HepG2 (cell line): ENCODE data around the gene MSANTD2. TPM values are rescaled to one million over a fixed set of nuclear protein-coding genes. Genes with fewer than 3 reads are reported as not detected.

Experiments used
- ATAC-seq: fragments of 200-7000 bp; cut with Tn5 transposase; 3 replicates; pipeline ENCODE4 v1.9.1; 2020; ENCODE audit warnings: mild to moderate bottlenecking, moderate library complexity
- BruUV-seq: library from RNA; stranded (reverse); fragments of 400-500 nt; replicated peaks from 2 replicates; lab custom pipeline; 2021; lab: Mats Ljungman, UMichigan
- CTCF ChIA-PET: fragments of 300-600 bp; formaldehyde crosslinking; extraction: SDS; loops from one replicate; lab custom pipeline; 2021; ENCODE audit warnings: low total read pairs, inconsistent platforms, low intra/inter-chr PET ratio; lab: Yijun Ruan, JAX
- POLR2A ChIA-PET: fragments of 350-600 bp; sonication (Branson Sonifier 250); formaldehyde crosslinking; loops from one replicate; lab custom pipeline; 2020; ENCODE audit warnings: antibody characterized with exemption, inconsistent platforms; lab: Yijun Ruan, JAX
- DNase-seq: peaks from one replicate; pipeline ENCODE4 v3.0.0-alpha.2; 2015; ENCODE audit warnings: low spot score
- FAIRE-seq: peaks from 3 replicates; lab custom pipeline; 2011; peaks lifted over from hg19 to GRCh38; lab: Jason Lieb, UNC
- H2AFZ ChIP-seq: one replicate; pipeline ENCODE4 v1.6.1; 2011; ENCODE audit warnings: low read length, inconsistent platforms
- H3K27ac ChIP-seq: fragments of 300-600 bp; 3 replicates; pipeline ENCODE4 v1.8.0; 2011; ENCODE audit warnings: mixed run types, mild to moderate bottlenecking, mixed read lengths, low read length, inconsistent platforms; ENCODE audit not compliant: insufficient read depth; ENCODE audit errors: extremely low read length
- H3K27me3 ChIP-seq, 2 experiments: fragments of 200-600 bp in 1 of 2; 2 replicates in 1 of 2; 3 replicates in 1 of 2; pipeline versions ENCODE4 v1.6.0 to v1.8.0; 2011; ENCODE audit warnings: low read length in 2 of 2, mild to moderate bottlenecking in 2 of 2, moderate library complexity in 2 of 2, inconsistent platforms in 1 of 2; ENCODE audit not compliant: insufficient read depth in 2 of 2, control insufficient read depth in 1 of 2
- H3K36me3 ChIP-seq, 2 experiments: fragments of 200-600 bp in 1 of 2; replicated peaks in 1 of 2; 2 replicates in 1 of 2; 3 replicates in 1 of 2; pipeline versions ENCODE4 v1.5.1 to v1.8.0; 2011; ENCODE audit warnings: low read length in 2 of 2, inconsistent platforms in 1 of 2; ENCODE audit not compliant: insufficient read depth in 2 of 2, control insufficient read depth in 1 of 2
- H3K4me1 ChIP-seq: 2 replicates; pipeline ENCODE4 v1.5.1; 2012; ENCODE audit warnings: low read length, inconsistent platforms; ENCODE audit not compliant: insufficient read depth
- H3K4me2 ChIP-seq: 2 replicates; pipeline ENCODE4 v1.6.0; 2011; ENCODE audit warnings: low read depth, low read length, inconsistent platforms
- H3K4me3 ChIP-seq, 3 experiments: fragments of 200-600 bp in 1 of 3; sonication (generic), shearing (Covaris generic) in 1 of 3; replicated peaks in 1 of 3; 2 replicates each; pipeline ENCODE4 v1.5.1; 2011 to 2016; ENCODE audit warnings: low read length in 3 of 3, inconsistent platforms in 2 of 3, low read depth in 2 of 3, mild to moderate bottlenecking in 2 of 3, control low read depth in 1 of 3, mixed read lengths in 1 of 3; ENCODE audit not compliant: insufficient read depth in 1 of 3
- H3K79me2 ChIP-seq: one replicate; pipeline ENCODE4 v1.6.1; 2011; ENCODE audit warnings: low read length, inconsistent platforms; ENCODE audit not compliant: insufficient read depth
- H3K9ac ChIP-seq: 2 replicates; pipeline ENCODE4 v1.6.0; 2011; ENCODE audit warnings: mild to moderate bottlenecking, low read depth, low read length, inconsistent platforms; ENCODE audit not compliant: insufficient read depth
- H3K9me3 ChIP-seq: 2 replicates; pipeline ENCODE4 v1.5.1; 2012; ENCODE audit warnings: mild to moderate bottlenecking, low read length
- H4K20me1 ChIP-seq: 2 replicates; pipeline ENCODE4 v1.6.0; 2011; ENCODE audit warnings: inconsistent platforms, mild to moderate bottlenecking, low read length, moderate library complexity; ENCODE audit not compliant: insufficient read depth
- BHLHE40 ChIP-seq: IDR thresholded peaks from 2 replicates; pipeline ENCODE4 v1.6.1; 2011; ENCODE audit warnings: low read length, improper control_type of control experiment
- ELF3 ChIP-seq: IDR thresholded peaks from 2 replicates; pipeline ENCODE4 v1.6.1; 2016; ENCODE audit warnings: missing genetic modification reagents, missing compliant biosample characterization
- FOXA1 ChIP-seq, 2 experiments: fragments of 450-650 bp in 1 of 2; sonication (generic) in 1 of 2; formaldehyde crosslinking in 1 of 2; IDR thresholded peaks; 2 replicates each; pipeline versions ENCODE4 v1.4.0 to v1.6.1; 2016 to 2020; ENCODE audit warnings: missing genetic modification reagents in 1 of 2
- HHEX ChIP-seq: IDR thresholded peaks from 2 replicates; pipeline ENCODE4 v1.6.1; 2016; ENCODE audit warnings: control low read depth
- KMT2A ChIP-seq: sonication (generic); formaldehyde crosslinking; IDR thresholded peaks from 2 replicates; pipeline ENCODE4 v1.4.0; 2020; ENCODE audit warnings: missing genetic modification reagents
- NR2F6 ChIP-seq, 2 experiments: IDR thresholded peaks; 2 replicates each; pipeline ENCODE4 v1.6.1; 2016; ENCODE audit warnings: antibody characterized with exemption in 1 of 2, mild to moderate bottlenecking in 1 of 2
- SP5 ChIP-seq: IDR thresholded peaks from 2 replicates; pipeline ENCODE4 v1.6.1; 2016; ENCODE audit warnings: low read depth, borderline replicate concordance
- SRY ChIP-seq: sonication (generic); formaldehyde crosslinking; IDR thresholded peaks from 2 replicates; pipeline ENCODE4 v1.8.0; 2022; ENCODE audit warnings: mild to moderate bottlenecking, missing genetic modification reagents
- ZNF644 ChIP-seq: IDR thresholded peaks from 2 replicates; pipeline ENCODE4 v1.6.1; 2016; ENCODE audit warnings: low read depth
- WGBS: methylation state at CpG from one replicate; pipeline ENCODE4 v1.1.6; 2017; ENCODE audit warnings: low lambda C conversion rate; 5-methylcytosine and 5-hydroxymethylcytosine counted together
- in situ Hi-C: cut with HindIII; loops from 2 replicates; pipeline ENCODE4 v1.10.0; 2017; ENCODE audit warnings: low pct_unique_long_range_greater_than_20kb; ENCODE audit not compliant: extremely low pct_ligation_motif_present
- intact Hi-C: fragments of 100-400 bp; cut with micrococcal nuclease; formaldehyde crosslinking; loops from one replicate; pipeline ENCODE4 v1.10.0; 2022; ENCODE audit not compliant: unreplicated experiment
- polyA plus RNA-seq, 8 experiments: library from polyadenylated mRNA; depleted of rRNA in 3 of 8; stranded (reverse) in 7 of 8; unstranded in 1 of 8; fragments of >200 nt; fragmentation: Illumina TruSeq in 4 of 8; extraction: Trizol in 4 of 8; gene quantifications; 2 replicates each; pipeline versions ENCODE4 v1.2.1 to v1.2.3, GENCODE V29; 2011 to 2016; ENCODE audit warnings: low read depth in 4 of 8, missing spikeins in 1 of 8, mixed read lengths in 1 of 8; ENCODE audit not compliant: insufficient read depth in 1 of 8
- total RNA-seq, 5 experiments: library from RNA; depleted of rRNA; stranded (reverse); fragments of >200 nt; fragmentation: Illumina TruSeq; extraction: Trizol; gene quantifications; 2 replicates each; pipeline ENCODE4 v1.2.3, GENCODE V29; 2016; ENCODE audit warnings: low read depth in 1 of 5
- TF ChIP-seq, protein P1 (sequence below): fragments of 450-650 bp; IDR thresholded peaks from 2 replicates; pipeline ENCODE4 v1.6.1; 2016
- TF ChIP-seq, protein P2 (sequence below): IDR thresholded peaks from 2 replicates; pipeline ENCODE4 v1.6.1; 2016; ENCODE audit warnings: missing compliant biosample characterization, missing genetic modification reagents, borderline replicate concordance

The MSANTD2 gene
- total and polyA plus RNA-seq, 2 of the 13 experiments (the other 11 are each of a cell fraction or from before 2014, with no cell fraction given): 8.7 to 10.1 TPM

DNA sequence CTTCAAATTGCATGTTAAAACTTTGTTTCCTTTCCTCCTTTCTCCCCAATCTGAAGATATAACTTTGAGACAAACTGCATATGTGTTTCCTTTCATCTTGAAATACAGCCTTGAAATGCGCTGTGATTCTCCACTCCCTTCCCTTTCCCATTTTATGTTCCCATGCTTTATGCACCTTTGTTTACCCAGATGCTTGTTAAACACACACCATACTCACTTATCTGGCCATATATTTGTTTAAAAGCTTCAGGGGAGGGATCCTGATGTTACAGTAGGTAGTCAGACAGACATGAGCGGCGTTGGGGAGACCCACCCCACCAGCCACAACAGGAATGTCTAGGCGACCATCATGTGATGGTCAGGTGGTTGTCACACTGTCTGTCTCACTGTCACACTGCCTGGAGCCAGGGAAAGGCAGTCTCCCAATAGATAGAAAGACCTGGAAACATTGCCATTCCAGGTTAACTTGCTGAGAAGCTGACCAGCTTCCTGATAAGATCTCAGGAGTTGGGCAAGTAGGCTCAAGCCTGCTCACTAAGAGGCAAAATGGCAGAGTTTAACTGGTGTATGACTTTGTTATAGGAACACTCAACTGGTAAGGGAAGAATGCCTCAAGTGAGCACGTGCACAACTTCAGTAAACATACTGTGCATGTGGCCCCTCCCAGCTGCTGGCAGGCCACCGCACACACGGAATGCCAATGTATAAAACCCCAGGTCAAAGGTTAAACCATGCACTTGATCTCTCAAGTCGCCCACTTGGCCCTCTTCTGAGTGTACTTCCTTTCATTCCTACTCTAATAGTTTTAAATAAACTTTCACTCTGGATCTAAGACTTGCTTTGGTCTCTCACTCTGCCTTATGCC, 23.5 kb upstream of the MSANTD2 start:
- H3K9me3 ChIP-seq: no peaks in the 10 kb centered on the region
- no peaks in the 10 kb centered on the region for H3K36me3 ChIP-seq
- no peak overlapping the region for H3K4me3 ChIP-seq
- ATAC-seq: no peak
- H2AFZ ChIP-seq: no peak overlapping the region
- no TSS peak for BruUV-seq
- peaks cover 12% of the 10 kb centered on the region for H3K4me1 ChIP-seq
- no peak overlapping the region for H3K27ac ChIP-seq
- no peaks in the 10 kb centered on the region for H3K79me2 ChIP-seq
- no peak for FAIRE-seq
- in situ Hi-C loops: no loop called here
- H4K20me1 ChIP-seq: no peaks in the 10 kb centered on the region
- ChIA-PET POLR2A (no interaction called here), CTCF (no interaction called here)
- under 1% methylated on average over 8 of the region's 8 CpGs for WGBS
- DNase-seq: no peak
- TF ChIP-seq FOXA1 (IDR thresholded peaks at IDR 0.05) (no peak), FOXA1 (CRISPR knock-in tag; IDR thresholded peaks at IDR 0.05) (peak; percentile 12; the same call in 1 of the 2 replicates), BHLHE40 (peak; percentile 67), ELF3 (no peak), SRY (CRISPR knock-in tag) (no peak), SP5 (0 out of 2 replicates have a peak, but pooled peaks have one; percentile 7), ZNF644 (CRISPR knock-in tag) (peak; percentile 35; the same call in 1 of the 2 replicates), HHEX (0 out of 2 replicates have a peak, but pooled peaks have one; percentile 21), NR2F6 (IDR thresholded peaks at IDR 0.05) (0 out of 2 replicates have a peak, but pooled peaks have one; percentile 14), NR2F6 (CRISPR knock-in tag; IDR thresholded peaks at IDR 0.05) (0 out of 2 replicates have a peak, but pooled peaks have one; percentile 15), KMT2A (no peak)
- TF ChIP-seq, protein P1, sequence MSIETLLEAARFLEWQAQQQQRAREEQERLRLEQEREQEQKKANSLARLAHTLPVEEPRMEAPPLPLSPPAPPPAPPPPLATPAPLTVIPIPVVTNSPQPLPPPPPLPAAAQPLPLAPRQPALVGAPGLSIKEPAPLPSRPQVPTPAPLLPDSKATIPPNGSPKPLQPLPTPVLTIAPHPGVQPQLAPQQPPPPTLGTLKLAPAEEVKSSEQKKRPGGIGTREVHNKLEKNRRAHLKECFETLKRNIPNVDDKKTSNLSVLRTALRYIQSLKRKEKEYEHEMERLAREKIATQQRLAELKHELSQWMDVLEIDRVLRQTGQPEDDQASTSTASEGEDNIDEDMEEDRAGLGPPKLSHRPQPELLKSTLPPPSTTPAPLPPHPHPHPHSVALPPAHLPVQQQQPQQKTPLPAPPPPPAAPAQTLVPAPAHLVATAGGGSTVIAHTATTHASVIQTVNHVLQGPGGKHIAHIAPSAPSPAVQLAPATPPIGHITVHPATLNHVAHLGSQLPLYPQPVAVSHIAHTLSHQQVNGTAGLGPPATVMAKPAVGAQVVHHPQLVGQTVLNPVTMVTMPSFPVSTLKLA: peak; percentile 49
- TF ChIP-seq, protein P2, sequence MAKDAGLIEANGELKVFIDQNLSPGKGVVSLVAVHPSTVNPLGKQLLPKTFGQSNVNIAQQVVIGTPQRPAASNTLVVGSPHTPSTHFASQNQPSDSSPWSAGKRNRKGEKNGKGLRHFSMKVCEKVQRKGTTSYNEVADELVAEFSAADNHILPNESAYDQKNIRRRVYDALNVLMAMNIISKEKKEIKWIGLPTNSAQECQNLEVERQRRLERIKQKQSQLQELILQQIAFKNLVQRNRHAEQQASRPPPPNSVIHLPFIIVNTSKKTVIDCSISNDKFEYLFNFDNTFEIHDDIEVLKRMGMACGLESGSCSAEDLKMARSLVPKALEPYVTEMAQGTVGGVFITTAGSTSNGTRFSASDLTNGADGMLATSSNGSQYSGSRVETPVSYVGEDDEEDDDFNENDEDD (CRISPR knock-in tag): no peak
- intact Hi-C loops: no loop called here
- no peak overlapping the region for H3K9ac ChIP-seq
- no peak overlapping the region; the same call in 1 of the 2 replicates for H3K4me2 ChIP-seq
- H3K27me3 ChIP-seq: peaks cover 3 to 34% of the 10 kb centered on the region in 2 experiments
